ENCODE data around the gene TLR9. TPM values are rescaled to one million over a fixed set of nuclear protein-coding genes. Genes with fewer than 3 reads are reported as not detected.

The TLR9 gene
- total RNA-seq, 1 experiment from 2014 or later: 0.44 TPM

DNA sequence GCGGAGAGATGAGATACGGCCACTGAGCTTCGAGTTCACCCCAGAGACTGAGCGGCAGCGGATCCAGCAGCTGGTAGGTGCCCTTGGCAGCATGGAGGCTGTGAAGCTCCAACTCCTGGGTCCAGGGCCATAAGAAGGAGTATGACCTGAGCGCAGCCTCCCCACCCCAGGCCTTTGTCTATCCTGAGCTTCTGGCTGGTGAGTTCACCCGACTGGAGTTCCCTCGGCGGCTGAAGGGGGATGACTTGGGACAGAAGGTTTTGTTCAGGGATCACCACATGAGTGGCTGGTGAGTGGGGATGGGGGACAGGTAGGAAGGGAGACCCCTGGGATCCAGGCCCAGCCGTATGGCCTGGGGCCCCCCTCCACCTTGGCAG lies 22.7 kb upstream of the TLR9 start:
- POLR2A ChIA-PET (ENCODE audit: unreplicated experiment): no interaction called here
- no peaks in the 10 kb centered on the region for H3K36me3 ChIP-seq (ENCODE audit: low read depth)
- H4K20me1 ChIP-seq (ENCODE audit: insufficient read depth): no peaks in the 10 kb centered on the region; the same call in 1 of the 2 replicates
- peaks cover 22% of the 10 kb centered on the region for H3K4me1 ChIP-seq (replicated peaks; ENCODE audit: insufficient read depth)
- H3K79me2 ChIP-seq (ENCODE audit: low read depth): no peaks in the 10 kb centered on the region
- H3K27ac ChIP-seq: no peak overlapping the region
- H3K9me3 ChIP-seq (ENCODE audit: insufficient read depth, low read depth): no peaks in the 10 kb centered on the region
- H3K4me2 ChIP-seq: no peak overlapping the region
- no peak overlapping the region for H2AFZ ChIP-seq
- H3K27me3 ChIP-seq (ENCODE audit: insufficient read depth, low read depth): no peaks in the 10 kb centered on the region
- TF ChIP-seq, protein P1, sequence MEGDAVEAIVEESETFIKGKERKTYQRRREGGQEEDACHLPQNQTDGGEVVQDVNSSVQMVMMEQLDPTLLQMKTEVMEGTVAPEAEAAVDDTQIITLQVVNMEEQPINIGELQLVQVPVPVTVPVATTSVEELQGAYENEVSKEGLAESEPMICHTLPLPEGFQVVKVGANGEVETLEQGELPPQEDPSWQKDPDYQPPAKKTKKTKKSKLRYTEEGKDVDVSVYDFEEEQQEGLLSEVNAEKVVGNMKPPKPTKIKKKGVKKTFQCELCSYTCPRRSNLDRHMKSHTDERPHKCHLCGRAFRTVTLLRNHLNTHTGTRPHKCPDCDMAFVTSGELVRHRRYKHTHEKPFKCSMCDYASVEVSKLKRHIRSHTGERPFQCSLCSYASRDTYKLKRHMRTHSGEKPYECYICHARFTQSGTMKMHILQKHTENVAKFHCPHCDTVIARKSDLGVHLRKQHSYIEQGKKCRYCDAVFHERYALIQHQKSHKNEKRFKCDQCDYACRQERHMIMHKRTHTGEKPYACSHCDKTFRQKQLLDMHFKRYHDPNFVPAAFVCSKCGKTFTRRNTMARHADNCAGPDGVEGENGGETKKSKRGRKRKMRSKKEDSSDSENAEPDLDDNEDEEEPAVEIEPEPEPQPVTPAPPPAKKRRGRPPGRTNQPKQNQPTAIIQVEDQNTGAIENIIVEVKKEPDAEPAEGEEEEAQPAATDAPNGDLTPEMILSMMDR (conservative IDR thresholded peaks at IDR 0.05): no peak
- TF ChIP-seq EZH2 (IDR thresholded peaks at IDR 0.05; ENCODE audit: low read depth): no peak
- no peak overlapping the region for H3K4me3 ChIP-seq
- H3F3A ChIP-seq (ENCODE audit: insufficient read depth, low read depth): peaks cover 42% of the 10 kb centered on the region; the same call in 1 of the 2 replicates
- intact Hi-C loops (cut with micrococcal nuclease; ENCODE audit: unreplicated experiment): no loop called here
- CTCF ChIA-PET: no interaction called here
- DNase-seq: no peak
- BruUV-seq (replicated peaks): no TSS peak
- H3K9me2 ChIP-seq (ENCODE audit: insufficient read depth): no peaks in the 10 kb centered on the region

DNA sequence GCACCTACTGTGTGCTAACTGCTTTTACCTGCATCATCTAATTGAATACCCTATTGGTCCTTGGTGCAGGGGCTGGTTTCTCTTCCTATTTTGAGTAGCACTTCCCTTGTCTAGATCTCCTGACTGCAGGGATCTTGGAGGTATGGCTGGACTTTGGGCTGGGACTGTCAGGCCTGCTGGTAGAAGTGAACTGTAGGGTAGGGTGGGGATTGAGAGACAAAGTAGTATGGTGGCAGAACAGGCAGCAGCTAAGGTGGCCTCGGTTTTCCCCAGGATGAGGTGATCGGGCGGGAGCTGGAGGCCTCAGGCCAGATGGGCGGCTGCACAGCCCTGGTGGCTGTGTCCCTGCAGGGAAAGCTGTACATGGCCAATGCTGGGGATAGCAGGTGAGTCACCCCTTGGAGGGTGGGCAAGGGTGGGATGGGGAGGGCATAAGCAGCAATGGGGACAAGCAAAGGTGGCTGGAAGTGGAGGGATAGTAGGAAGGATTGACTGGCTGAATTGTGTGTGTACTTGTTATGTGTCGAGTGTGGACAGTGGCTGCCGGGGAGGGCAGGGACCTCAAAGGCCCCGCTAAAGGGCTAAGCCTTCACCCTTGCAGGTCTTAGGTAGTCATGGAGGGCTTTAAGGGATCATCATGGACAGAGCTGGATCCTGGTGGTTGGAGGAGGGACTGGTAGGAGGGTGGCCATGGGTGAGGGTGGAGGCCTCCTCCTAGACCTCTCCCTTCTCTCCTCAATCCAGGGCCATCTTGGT lies 22.1 kb upstream of the TLR9 start:
- Histone ChIP-seq H3K4me3 (no peak overlapping the region), H3K4me1 (replicated peaks; ENCODE audit: insufficient read depth) (peaks cover 26% of the 10 kb centered on the region), H2AFZ (no peak overlapping the region), H3F3A (ENCODE audit: insufficient read depth, low read depth) (peaks cover 45% of the 10 kb centered on the region; the same call in 1 of the 2 replicates), H3K4me2 (no peak overlapping the region), H3K9me2 (ENCODE audit: insufficient read depth) (no peaks in the 10 kb centered on the region), H3K27me3 (ENCODE audit: insufficient read depth, low read depth) (no peaks in the 10 kb centered on the region), H3K27ac (no peak overlapping the region), H4K20me1 (ENCODE audit: insufficient read depth) (no peaks in the 10 kb centered on the region; the same call in 1 of the 2 replicates), H3K9me3 (ENCODE audit: insufficient read depth, low read depth) (no peaks in the 10 kb centered on the region), H3K36me3 (ENCODE audit: low read depth) (no peaks in the 10 kb centered on the region), H3K79me2 (ENCODE audit: low read depth) (no peaks in the 10 kb centered on the region)
- no TSS peak for BruUV-seq (replicated peaks)
- ChIA-PET POLR2A (ENCODE audit: unreplicated experiment) (no interaction called here), CTCF (no interaction called here)
- TF ChIP-seq, protein P1 (conservative IDR thresholded peaks at IDR 0.05): no peak
- TF ChIP-seq EZH2 (IDR thresholded peaks at IDR 0.05; ENCODE audit: low read depth): no peak
- no peak for DNase-seq
- intact Hi-C loops (cut with micrococcal nuclease; ENCODE audit: unreplicated experiment): no loop called here

DNA sequence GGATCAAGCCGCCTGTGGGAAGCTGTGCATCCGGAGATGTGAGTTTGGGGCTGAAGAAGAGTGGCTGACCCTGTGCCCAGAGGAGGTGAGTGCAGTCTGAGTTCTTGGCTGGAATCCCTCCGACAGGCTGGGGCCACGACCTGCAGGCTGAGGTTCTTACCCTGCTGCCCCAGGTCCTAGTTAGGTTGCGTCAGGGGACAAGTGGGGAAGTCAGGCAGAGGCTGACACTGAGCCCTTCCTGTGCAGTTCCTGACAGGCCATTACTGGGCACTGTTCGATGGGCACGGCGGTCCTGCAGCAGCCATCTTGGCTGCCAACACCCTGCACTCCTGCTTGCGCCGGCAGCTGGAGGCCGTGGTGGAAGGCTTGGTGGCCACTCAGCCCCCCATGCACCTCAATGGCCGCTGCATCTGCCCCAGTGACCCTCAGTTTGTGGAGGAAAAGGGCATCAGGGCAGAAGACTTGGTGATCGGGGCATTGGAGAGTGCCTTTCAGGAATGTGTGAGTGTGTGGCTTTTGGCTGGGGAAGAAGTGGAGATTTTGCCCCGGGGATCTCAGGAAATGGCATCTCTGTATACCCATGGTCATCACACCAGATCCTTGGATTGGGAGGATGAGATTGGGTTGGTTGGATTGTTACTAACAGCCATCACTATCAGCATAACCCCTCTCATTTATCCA lies 21.4 kb upstream of the TLR9 start:
- intact Hi-C loops (cut with micrococcal nuclease; ENCODE audit: unreplicated experiment): no loop called here
- BruUV-seq (replicated peaks): no TSS peak
- Histone ChIP-seq H3K27me3 (ENCODE audit: insufficient read depth, low read depth) (no peaks in the 10 kb centered on the region), H3K36me3 (ENCODE audit: low read depth) (no peaks in the 10 kb centered on the region), H3K4me3 (no peak overlapping the region), H3K4me2 (peak overlapping the region; percentile 74; the same call in 1 of the 2 replicates), H4K20me1 (ENCODE audit: insufficient read depth) (no peaks in the 10 kb centered on the region; the same call in 1 of the 2 replicates), H2AFZ (no peak overlapping the region), H3K79me2 (ENCODE audit: low read depth) (no peaks in the 10 kb centered on the region), H3K4me1 (replicated peaks; ENCODE audit: insufficient read depth) (peaks cover 26% of the 10 kb centered on the region), H3K27ac (no peak overlapping the region), H3K9me3 (ENCODE audit: insufficient read depth, low read depth) (no peaks in the 10 kb centered on the region), H3F3A (ENCODE audit: insufficient read depth, low read depth) (peaks cover 44% of the 10 kb centered on the region; the same call in 1 of the 2 replicates), H3K9me2 (ENCODE audit: insufficient read depth) (no peaks in the 10 kb centered on the region)
- CTCF ChIA-PET: no interaction called here
- DNase-seq: no peak
- no peak for TF ChIP-seq EZH2 (IDR thresholded peaks at IDR 0.05; ENCODE audit: low read depth)
- TF ChIP-seq, protein P1 (conservative IDR thresholded peaks at IDR 0.05): no peak
- POLR2A ChIA-PET (ENCODE audit: unreplicated experiment): no interaction called here
